NOMO-1 treated with dmso at 0.1 percent for 144 hours (cell line): ENCODE measurements around the gene SLC25A21.
"Not testable (repeated sequence)": the region's sequence is repeated elsewhere in the genome, so short reads cannot be mapped to it uniquely, and the experiment has no call there.

Experiments
- DNase-seq: peaks from one replicate; lab custom pipeline; 2025; ENCODE audit not compliant: unreplicated experiment; lab: John Stamatoyannopoulos, UW

The SLC25A21 gene

DNA sequence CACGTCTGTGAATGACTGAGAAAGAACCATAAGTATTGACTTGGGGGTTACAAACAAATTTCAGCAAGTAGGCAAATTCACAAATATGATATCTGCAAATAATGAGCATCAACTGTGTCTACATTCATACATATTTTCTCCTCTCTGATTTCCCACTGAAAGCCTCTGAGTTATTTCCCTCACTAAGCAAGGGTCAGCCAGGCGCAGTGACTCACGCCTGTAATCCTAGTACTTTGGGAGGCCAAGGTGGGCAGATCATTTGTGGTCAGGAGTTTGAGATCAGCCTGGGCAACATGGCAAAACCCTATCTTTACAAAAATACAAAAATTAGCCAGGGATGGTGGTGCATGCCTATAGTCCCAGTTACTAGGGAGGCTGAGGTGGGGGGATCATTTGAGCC lies 80.8 kb downstream of the SLC25A21 start:
- no peak for DNase-seq

GRCh38 chr14:37090026-37090425 lies 82.4 kb downstream of the SLC25A21 start:
- DNase-seq = no peak

- no peak for DNase-seq
Observed at GRCh38 chr14:37089410-37089809, 83.0 kb downstream of the SLC25A21 start.

DNA sequence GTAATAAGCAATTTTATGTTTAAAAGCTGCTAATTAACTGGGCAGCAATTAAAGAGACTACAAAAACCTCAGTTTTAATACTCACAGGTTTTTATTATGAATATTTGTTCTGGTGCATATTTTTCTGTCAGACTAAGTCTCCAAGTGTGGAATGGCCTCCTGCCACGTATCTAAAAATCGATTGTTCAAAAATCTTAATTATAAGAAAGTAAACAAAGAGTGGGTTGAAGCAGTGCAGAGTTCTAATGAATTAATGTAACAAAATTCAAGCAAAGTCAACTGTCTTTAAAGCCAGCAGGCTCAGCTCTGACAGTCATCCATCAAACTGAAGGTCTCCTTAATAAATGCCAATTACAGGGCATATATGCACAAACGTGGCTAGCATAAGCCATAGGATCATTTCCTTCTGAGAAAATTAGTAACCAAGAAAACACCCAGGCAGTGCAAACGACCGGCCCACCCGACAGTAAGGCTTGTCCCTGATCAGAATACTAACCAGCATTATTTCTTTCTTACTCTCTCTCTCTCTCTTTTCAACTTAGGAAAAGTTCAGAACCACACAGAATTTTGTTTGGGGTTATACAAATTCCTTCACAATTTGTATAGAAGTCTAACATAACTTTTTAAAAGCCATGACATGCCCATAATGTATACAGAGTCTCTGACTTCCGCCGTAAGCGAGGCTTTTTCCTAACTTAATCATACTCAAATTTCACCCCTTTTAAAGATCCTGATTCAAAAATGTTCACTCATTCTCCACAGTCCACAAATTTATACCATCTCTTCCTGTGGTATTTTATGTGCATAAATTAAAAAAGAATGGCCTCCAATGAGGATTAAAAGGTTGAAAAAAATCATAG lies 83.8 kb downstream of the SLC25A21 start:
- no peak for DNase-seq

- no peak for DNase-seq
Observed at GRCh38 chr14:37087520-37087919, 84.9 kb downstream of the SLC25A21 start.

DNA sequence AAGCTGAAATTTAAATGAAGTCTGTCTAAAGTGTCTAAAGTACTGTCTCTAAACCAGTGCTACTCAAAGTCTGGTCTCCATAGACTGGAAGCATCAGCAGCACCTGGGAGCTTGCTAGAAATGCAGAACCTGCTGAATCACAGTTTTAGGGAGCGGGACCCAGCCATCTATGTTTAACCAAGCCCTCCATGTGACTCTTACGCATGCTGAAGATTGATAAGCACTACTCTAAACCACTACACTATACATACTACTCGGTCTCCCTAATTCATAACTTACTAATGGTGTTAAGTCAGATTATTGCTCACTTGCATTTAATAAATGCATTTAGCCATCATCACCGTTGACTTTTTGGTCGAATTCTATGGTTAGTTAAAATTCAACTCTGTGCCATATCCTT lies 88.8 kb downstream of the SLC25A21 start:
- no peak for DNase-seq

GRCh38 chr14:37082449-37082848 lies 90.0 kb downstream of the SLC25A21 start:
- DNase-seq = no peak

DNA sequence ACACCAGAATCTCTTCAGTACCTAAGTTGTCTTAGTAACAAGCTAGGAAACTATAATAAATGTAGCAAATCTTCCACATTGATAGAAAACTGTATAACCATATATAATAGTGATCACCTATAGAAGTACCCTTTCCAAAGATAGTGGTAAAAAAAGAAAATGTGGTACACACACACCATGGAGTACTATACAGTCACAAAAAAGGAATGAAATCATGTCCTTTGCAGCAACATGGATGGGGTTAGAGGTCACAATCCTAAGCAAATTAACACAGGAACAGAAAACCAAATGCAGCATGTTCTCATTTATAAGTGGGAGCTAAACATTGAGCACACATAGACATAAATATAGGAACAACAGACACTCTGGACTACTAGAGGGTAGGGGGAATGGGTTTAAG lies 90.5 kb downstream of the SLC25A21 start:
- DNase-seq = no peak

GRCh38 chr14:37081218-37081617 lies 91.2 kb downstream of the SLC25A21 start:
- no peak for DNase-seq

DNA sequence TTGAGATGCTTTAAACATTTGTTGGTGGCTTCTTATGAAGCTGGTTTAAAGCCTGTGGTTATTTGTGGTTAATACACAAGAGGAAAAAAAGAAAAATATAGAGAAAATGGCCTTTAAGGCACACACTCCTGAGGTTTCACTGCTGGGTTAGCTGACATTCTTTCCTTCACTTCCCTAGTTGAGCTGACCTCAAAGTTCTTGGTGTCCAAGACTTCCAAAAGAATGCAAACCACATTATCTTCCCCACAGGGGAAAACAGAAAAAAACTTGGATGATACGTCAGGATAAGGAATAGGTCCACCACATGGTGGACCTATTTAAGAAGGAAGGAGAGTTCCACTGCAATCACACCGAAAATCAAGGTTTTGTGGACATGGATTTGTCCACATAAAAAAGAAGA lies 94.3 kb downstream of the SLC25A21 start:
- no peak for DNase-seq

DNA sequence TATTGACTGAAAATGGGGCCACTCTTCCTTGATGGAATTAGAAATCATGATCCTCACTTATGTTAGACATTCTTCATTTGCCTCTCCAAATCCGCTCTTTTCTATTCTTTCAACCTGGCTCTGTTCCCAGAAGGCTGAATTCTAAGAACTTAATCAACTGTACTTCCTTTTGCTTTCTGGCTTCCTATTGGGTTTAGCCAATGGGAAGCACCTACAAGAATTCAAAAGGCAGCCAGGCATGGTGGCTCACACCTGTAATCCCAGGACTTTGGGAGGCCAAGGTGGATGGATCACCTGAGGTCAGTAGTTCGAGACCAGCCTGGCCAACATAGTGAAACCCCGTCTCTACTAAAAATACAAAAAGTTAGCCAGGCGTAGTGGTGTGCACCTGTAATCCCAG lies 98.1 kb downstream of the SLC25A21 start:
- DNase-seq = not testable (repeated sequence)

- no peak for DNase-seq
Observed at GRCh38 chr14:37063467-37064240, 108.8 kb downstream of the SLC25A21 start.

DNA sequence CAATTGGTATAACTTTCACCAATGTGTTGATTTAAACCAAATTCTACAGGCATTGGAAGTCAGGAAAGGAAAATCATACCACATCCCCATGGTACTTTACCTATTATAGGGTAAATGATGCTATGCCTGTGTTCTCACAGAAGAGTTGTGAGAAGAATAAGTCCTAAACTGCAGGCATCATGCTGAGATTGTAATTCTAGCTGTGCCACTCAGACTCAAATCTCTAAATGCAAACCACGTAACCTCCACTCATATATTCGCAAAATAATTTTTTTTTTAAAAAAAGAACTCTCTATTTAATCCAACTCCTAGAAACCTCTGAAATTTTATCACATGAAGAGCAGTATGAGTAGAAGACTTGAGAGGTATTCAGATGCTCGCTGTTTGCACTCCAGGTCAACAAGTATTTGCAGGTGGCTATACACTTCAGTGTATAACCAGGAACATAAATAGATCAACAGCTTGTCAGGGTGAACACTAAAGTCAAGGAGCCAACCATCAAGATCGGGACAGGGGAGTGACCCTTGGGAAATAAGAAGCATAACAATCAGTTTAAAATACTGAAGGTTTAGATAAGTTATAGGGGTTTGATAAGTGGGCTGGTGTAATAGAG lies 110.1 kb downstream of the SLC25A21 start:
- no peak for DNase-seq

DNA sequence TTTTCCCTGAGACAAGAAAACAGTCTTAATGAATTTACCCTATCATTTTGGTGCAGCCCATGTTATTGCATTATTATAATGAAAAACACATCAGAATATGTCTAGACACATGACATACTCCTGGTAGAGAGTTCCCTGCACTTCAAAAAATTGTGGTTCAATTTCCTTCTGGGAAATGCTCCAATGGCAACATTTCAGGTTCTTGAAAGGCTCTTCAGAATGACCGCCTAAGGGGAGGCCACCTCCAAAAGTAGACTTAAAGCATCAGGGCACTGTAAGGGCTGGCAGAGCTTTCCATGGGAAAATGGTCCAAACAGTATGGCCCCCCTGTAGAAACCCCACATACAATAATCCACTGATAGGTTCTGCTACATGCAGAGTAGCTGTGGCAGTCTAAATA lies 110.7 kb downstream of the SLC25A21 start:
- DNase-seq = no peak

- DNase-seq = no peak
Observed at GRCh38 chr14:37060496-37061260, 111.7 kb downstream of the SLC25A21 start.

GRCh38 chr14:37057776-37058175 lies 114.6 kb downstream of the SLC25A21 start:
- no peak for DNase-seq

DNA sequence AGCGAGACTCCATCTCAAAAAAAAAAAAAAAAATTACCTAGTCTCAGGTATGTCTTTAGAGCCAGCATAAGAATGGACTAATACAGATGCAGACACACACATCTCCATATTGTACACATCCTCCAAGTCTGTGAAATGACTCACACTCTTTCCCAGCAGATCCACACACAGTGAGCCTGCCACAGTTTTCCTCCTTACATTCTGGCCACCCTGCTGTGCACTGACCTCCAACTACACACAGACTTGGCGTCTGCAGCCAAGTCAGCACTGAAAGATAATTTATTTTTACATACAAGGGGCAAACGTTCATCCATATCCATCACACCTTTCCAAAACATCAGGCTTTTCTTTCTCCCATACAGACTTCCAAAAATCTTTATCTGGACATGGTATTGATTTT lies 115.9 kb downstream of the SLC25A21 start:
- no peak for DNase-seq

GRCh38 chr14:37054869-37055268 lies 117.5 kb downstream of the SLC25A21 start:
- DNase-seq = no peak

GRCh38 chr14:37054144-37054543 lies 118.3 kb downstream of the SLC25A21 start:
- DNase-seq = no peak

DNA sequence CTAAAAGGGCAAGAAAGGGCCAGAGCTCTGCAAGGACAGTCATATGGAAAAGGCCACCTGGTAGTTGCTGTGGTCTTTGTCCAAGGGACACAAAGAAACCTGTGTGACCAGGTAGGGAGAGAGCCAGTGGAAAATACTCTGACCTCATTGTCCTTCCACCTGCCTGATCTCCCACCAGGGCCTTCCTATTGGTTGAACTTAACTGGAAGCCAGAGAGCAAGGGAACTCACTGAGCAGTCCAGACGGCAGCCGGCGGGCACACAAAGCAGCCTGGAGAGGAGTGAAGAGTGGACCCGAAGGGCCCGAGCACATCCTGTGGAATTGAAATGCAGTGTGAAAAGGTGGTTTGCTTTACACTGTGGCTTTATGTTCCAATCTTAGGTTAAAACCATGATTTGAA lies 120.7 kb downstream of the SLC25A21 start:
- DNase-seq = no peak

DNA sequence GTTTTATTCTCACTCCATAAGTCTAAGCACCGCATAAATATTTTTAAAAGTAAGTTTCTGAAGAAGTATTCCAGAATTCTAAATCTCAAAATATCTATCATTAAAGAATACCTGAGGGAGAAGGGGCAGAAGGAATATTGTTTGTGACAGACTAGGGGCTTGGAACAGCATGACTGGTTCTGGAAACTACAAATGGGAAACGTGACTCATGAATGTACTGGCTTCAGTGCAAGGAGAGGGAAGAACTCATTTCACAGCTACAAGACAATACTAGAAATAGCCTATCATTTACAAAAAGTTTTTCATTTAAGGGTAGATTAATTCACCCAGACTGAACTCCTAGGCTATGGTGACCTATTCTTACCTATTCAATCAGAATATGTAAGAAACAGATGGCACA lies 121.3 kb downstream of the SLC25A21 start:
- no peak for DNase-seq
